Measurements from ENCODE around the gene PDIA5.
"Not testable (repeated sequence)": the region's sequence is repeated elsewhere in the genome, so short reads cannot be mapped to it uniquely, and the experiment has no call there.

PDIA5 gene

GRCh38 chr3:123112656-123113055 lies 45.8 kb downstream of the PDIA5 start:
- not testable (repeated sequence) for H3K36me3 ChIP-seq (ENCODE audit: control insufficient read depth, insufficient read depth, low read length); H3K9me3 ChIP-seq (ENCODE audit: control insufficient read depth, low read length); H3K27me3 ChIP-seq (ENCODE audit: control insufficient read depth, insufficient read depth, low read length, poor library complexity, severe bottlenecking); H3K27ac ChIP-seq (ENCODE audit: insufficient read depth, low read depth, low read length, poor library complexity, severe bottlenecking); H3K4me3 ChIP-seq (ENCODE audit: insufficient read depth, low read depth, low read length)
- 94 to 95% methylated on average over 7 of the region's 7 CpGs for WGBS, 2 experiments
- peaks cover 17% of the 10 kb centered on the region for H3K4me1 ChIP-seq (ENCODE audit: control insufficient read depth, insufficient read depth, low read length)

- no peaks in the 10 kb centered on the region for H3K36me3 ChIP-seq (ENCODE audit: control insufficient read depth, insufficient read depth, low read length)
- H3K27ac ChIP-seq (ENCODE audit: insufficient read depth, low read depth, low read length, poor library complexity, severe bottlenecking): no peak overlapping the region
- H3K27me3 ChIP-seq (ENCODE audit: control insufficient read depth, insufficient read depth, low read length, poor library complexity, severe bottlenecking): no peaks in the 10 kb centered on the region
- WGBS, 2 experiments: 66 to 69% methylated on average over 5 of the region's 5 CpGs
- H3K4me3 ChIP-seq (ENCODE audit: insufficient read depth, low read depth, low read length): no peak overlapping the region
- H3K9me3 ChIP-seq (ENCODE audit: control insufficient read depth, low read length): no peaks in the 10 kb centered on the region
- peaks cover 17% of the 10 kb centered on the region for H3K4me1 ChIP-seq (ENCODE audit: control insufficient read depth, insufficient read depth, low read length)
These were observed 47.1 kb downstream of the PDIA5 start for GRCh38 chr3:123113889-123114450.

- Histone ChIP-seq H3K4me1 (ENCODE audit: control insufficient read depth, insufficient read depth, low read length) (peaks cover 4% of the 10 kb centered on the region), H3K36me3 (ENCODE audit: control insufficient read depth, insufficient read depth, low read length) (no peaks in the 10 kb centered on the region)
- WGBS, 2 experiments: 96 to 97% methylated on average over 10 of the region's 10 CpGs
These were observed 49.3 kb downstream of the PDIA5 start for GRCh38 chr3:123116116-123116515.

GRCh38 chr3:123119388-123119787 lies 52.6 kb downstream of the PDIA5 start:
- no peaks in the 10 kb centered on the region for H3K36me3 ChIP-seq (ENCODE audit: control insufficient read depth, insufficient read depth, low read length)
- WGBS, 2 experiments: 95 to 99% methylated on average over 4 of the region's 4 CpGs
- no peaks in the 10 kb centered on the region for H3K27me3 ChIP-seq (ENCODE audit: control insufficient read depth, insufficient read depth, low read length, poor library complexity, severe bottlenecking)
- H3K4me1 ChIP-seq (ENCODE audit: control insufficient read depth, insufficient read depth, low read length): no peaks in the 10 kb centered on the region
- H3K4me3 ChIP-seq (ENCODE audit: insufficient read depth, low read depth, low read length): no peak overlapping the region
- H3K27ac ChIP-seq (ENCODE audit: insufficient read depth, low read depth, low read length, poor library complexity, severe bottlenecking): no peak overlapping the region
- no peaks in the 10 kb centered on the region for H3K9me3 ChIP-seq (ENCODE audit: control insufficient read depth, low read length)

More at GRCh38 chr3:123116116-123116515, 49.3 kb downstream of the PDIA5 start:
- Histone ChIP-seq H3K9me3 (ENCODE audit: control insufficient read depth, low read length) (no peaks in the 10 kb centered on the region), H3K27ac (ENCODE audit: insufficient read depth, low read depth, low read length, poor library complexity, severe bottlenecking) (no peak overlapping the region), H3K4me3 (ENCODE audit: insufficient read depth, low read depth, low read length) (no peak overlapping the region), H3K27me3 (ENCODE audit: control insufficient read depth, insufficient read depth, low read length, poor library complexity, severe bottlenecking) (no peaks in the 10 kb centered on the region)

GRCh38 chr3:123119802-123120201 lies 53.0 kb downstream of the PDIA5 start:
- no peak overlapping the region for H3K27ac ChIP-seq (ENCODE audit: insufficient read depth, low read depth, low read length, poor library complexity, severe bottlenecking)
- no peaks in the 10 kb centered on the region for H3K27me3 ChIP-seq (ENCODE audit: control insufficient read depth, insufficient read depth, low read length, poor library complexity, severe bottlenecking)
- H3K36me3 ChIP-seq (ENCODE audit: control insufficient read depth, insufficient read depth, low read length): no peaks in the 10 kb centered on the region
- H3K4me1 ChIP-seq (ENCODE audit: control insufficient read depth, insufficient read depth, low read length): no peaks in the 10 kb centered on the region
- WGBS, 2 experiments: 92 to 93% methylated on average over 5 of the region's 5 CpGs
- no peak overlapping the region for H3K4me3 ChIP-seq (ENCODE audit: insufficient read depth, low read depth, low read length)
- no peaks in the 10 kb centered on the region for H3K9me3 ChIP-seq (ENCODE audit: control insufficient read depth, low read length)

GRCh38 chr3:123120573-123120972 lies 53.7 kb downstream of the PDIA5 start:
- H3K27me3 ChIP-seq (ENCODE audit: control insufficient read depth, insufficient read depth, low read length, poor library complexity, severe bottlenecking): no peaks in the 10 kb centered on the region
- WGBS, 2 experiments: 92 to 93% methylated on average over 4 of the region's 4 CpGs
- H3K9me3 ChIP-seq (ENCODE audit: control insufficient read depth, low read length): no peaks in the 10 kb centered on the region
- H3K4me3 ChIP-seq (ENCODE audit: insufficient read depth, low read depth, low read length): no peak overlapping the region
- peaks cover 4% of the 10 kb centered on the region for H3K4me1 ChIP-seq (ENCODE audit: control insufficient read depth, insufficient read depth, low read length)
- no peak overlapping the region for H3K27ac ChIP-seq (ENCODE audit: insufficient read depth, low read depth, low read length, poor library complexity, severe bottlenecking)
- no peaks in the 10 kb centered on the region for H3K36me3 ChIP-seq (ENCODE audit: control insufficient read depth, insufficient read depth, low read length)

GRCh38 chr3:123122057-123122456 lies 55.2 kb downstream of the PDIA5 start:
- no peaks in the 10 kb centered on the region for H3K27me3 ChIP-seq (ENCODE audit: control insufficient read depth, insufficient read depth, low read length, poor library complexity, severe bottlenecking)
- peaks cover 12% of the 10 kb centered on the region for H3K4me1 ChIP-seq (ENCODE audit: control insufficient read depth, insufficient read depth, low read length)
- 84 to 88% methylated on average over 5 of the region's 5 CpGs for WGBS, 2 experiments
- H3K27ac ChIP-seq (ENCODE audit: insufficient read depth, low read depth, low read length, poor library complexity, severe bottlenecking): no peak overlapping the region
- H3K9me3 ChIP-seq (ENCODE audit: control insufficient read depth, low read length): no peaks in the 10 kb centered on the region
- H3K4me3 ChIP-seq (ENCODE audit: insufficient read depth, low read depth, low read length): no peak overlapping the region
- no peaks in the 10 kb centered on the region for H3K36me3 ChIP-seq (ENCODE audit: control insufficient read depth, insufficient read depth, low read length)

- no peak overlapping the region for H3K27ac ChIP-seq (ENCODE audit: insufficient read depth, low read depth, low read length, poor library complexity, severe bottlenecking)
- no peaks in the 10 kb centered on the region for H3K9me3 ChIP-seq (ENCODE audit: control insufficient read depth, low read length)
- H3K36me3 ChIP-seq (ENCODE audit: control insufficient read depth, insufficient read depth, low read length): no peaks in the 10 kb centered on the region
- 91% methylated on average over 8 of the region's 8 CpGs for WGBS, 2 experiments
- H3K27me3 ChIP-seq (ENCODE audit: control insufficient read depth, insufficient read depth, low read length, poor library complexity, severe bottlenecking): no peaks in the 10 kb centered on the region
- H3K4me1 ChIP-seq (ENCODE audit: control insufficient read depth, insufficient read depth, low read length): peaks cover 12% of the 10 kb centered on the region
- H3K4me3 ChIP-seq (ENCODE audit: insufficient read depth, low read depth, low read length): no peak overlapping the region
These were observed 55.9 kb downstream of the PDIA5 start for GRCh38 chr3:123122525-123123315.

- no peak overlapping the region for H3K27ac ChIP-seq (ENCODE audit: insufficient read depth, low read depth, low read length, poor library complexity, severe bottlenecking)
- H3K36me3 ChIP-seq (ENCODE audit: control insufficient read depth, insufficient read depth, low read length): no peaks in the 10 kb centered on the region
- H3K4me1 ChIP-seq (ENCODE audit: control insufficient read depth, insufficient read depth, low read length): peaks cover 12% of the 10 kb centered on the region
- H3K9me3 ChIP-seq (ENCODE audit: control insufficient read depth, low read length): no peaks in the 10 kb centered on the region
- WGBS, 2 experiments: 87 to 91% methylated on average over 24 of the region's 24 CpGs
- H3K4me3 ChIP-seq (ENCODE audit: insufficient read depth, low read depth, low read length): no peak overlapping the region
- no peaks in the 10 kb centered on the region for H3K27me3 ChIP-seq (ENCODE audit: control insufficient read depth, insufficient read depth, low read length, poor library complexity, severe bottlenecking)
These were observed 57.1 kb downstream of the PDIA5 start for GRCh38 chr3:123123716-123124616.

GRCh38 chr3:123124971-123125370 lies 58.1 kb downstream of the PDIA5 start:
- 92 to 97% methylated on average over 7 of the region's 7 CpGs for WGBS, 2 experiments
- Histone ChIP-seq H3K4me3 (ENCODE audit: insufficient read depth, low read depth, low read length) (no peak overlapping the region), H3K4me1 (ENCODE audit: control insufficient read depth, insufficient read depth, low read length) (peaks cover 15% of the 10 kb centered on the region), H3K9me3 (ENCODE audit: control insufficient read depth, low read length) (no peaks in the 10 kb centered on the region), H3K36me3 (ENCODE audit: control insufficient read depth, insufficient read depth, low read length) (no peaks in the 10 kb centered on the region), H3K27me3 (ENCODE audit: control insufficient read depth, insufficient read depth, low read length, poor library complexity, severe bottlenecking) (no peaks in the 10 kb centered on the region), H3K27ac (ENCODE audit: insufficient read depth, low read depth, low read length, poor library complexity, severe bottlenecking) (no peak overlapping the region)
